Skin epidermis (tissue), 12 donors: ENCODE measurements around the gene RAPGEF4.
A peak's percentile ranks its signal among the peaks of the same experiment; 100 is the strongest.
"Not testable (repeated sequence)": the region's sequence is repeated elsewhere in the genome, so short reads cannot be mapped to it uniquely, and the experiment has no call there.

Source experiments
- H3K27ac ChIP-seq, 21 experiments: fragments of 200-600 bp; sonication (generic) in 11 of 21; one replicate each; pipeline ENCODE4 v1.5.0; 2020; ENCODE audit warnings: mild to moderate bottlenecking in 3 of 21, inconsistent platforms in 2 of 21, moderate library complexity in 2 of 21
- H3K4me3 ChIP-seq, 7 experiments: fragments of 200-600 bp; sonication (generic) in 2 of 7; one replicate each; pipeline ENCODE4 v1.5.0; 2020; ENCODE audit warnings: inconsistent platforms in 2 of 7, mild to moderate bottlenecking in 2 of 7, moderate library complexity in 1 of 7

RAPGEF4 gene

DNA sequence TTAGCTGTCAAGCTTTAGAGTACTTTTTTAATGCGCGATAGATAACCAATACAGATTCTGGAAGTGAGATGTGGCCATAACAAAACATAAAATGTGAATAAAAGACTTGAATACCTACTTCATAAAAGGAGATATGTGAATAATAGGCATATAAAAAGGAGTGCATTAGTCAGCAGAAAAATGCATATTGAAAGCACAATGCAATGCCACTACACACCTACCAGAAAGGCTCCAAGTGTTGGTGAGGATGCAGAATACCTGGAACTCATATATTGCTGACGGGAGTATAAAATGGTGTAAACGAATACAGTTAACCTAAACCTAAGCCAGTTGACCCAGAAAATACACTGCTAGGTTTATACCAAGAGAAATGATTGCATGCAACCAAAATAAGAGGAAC lies 10.9 kb upstream of the RAPGEF4 start:
- no peak overlapping the region for H3K4me3 ChIP-seq
- H3K27ac ChIP-seq, result no peak overlapping the region

DNA sequence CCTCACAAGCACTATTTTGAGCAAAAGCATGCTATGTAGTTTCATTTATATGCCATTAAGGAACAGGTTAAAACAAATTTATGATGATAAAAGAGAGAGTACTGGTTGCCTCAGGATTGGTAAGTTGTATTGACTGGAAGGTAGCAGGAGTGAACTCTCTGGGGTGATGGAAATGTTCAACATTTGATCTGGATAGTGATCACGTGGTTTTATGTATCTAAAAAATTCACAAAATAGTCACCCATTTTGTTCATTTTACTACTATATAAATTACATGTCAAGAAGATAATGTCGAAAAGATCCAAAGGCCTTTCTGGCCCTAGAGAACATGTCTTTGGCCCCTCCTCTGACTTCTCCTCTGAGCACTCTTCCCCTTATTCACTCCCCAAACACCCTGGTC lies 10.4 kb upstream of the RAPGEF4 start:
- Histone ChIP-seq H3K4me3 (no peak overlapping the region), H3K27ac (no peak overlapping the region)

DNA sequence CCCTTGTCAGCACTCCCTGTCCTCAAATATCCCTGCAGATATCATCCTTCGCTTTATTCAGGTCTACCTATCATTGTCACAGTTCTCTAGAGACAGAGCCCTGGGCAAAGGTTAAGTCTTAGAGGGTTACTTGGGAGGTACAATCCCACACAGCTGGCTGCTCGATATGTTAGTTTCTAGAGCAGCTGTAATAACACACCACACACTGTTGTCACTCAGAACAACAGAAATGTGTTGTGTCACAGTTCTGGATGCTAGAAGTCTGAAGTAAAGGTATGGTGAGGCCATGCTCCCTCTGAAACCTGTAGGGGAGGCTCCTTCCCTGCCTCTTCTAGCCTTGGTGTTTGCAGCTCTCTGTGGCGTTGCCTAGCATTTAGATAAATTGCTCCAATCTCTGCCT lies 9.9 kb upstream of the RAPGEF4 start:
- no peak overlapping the region for H3K27ac ChIP-seq
- H3K4me3 ChIP-seq, result no peak overlapping the region

DNA sequence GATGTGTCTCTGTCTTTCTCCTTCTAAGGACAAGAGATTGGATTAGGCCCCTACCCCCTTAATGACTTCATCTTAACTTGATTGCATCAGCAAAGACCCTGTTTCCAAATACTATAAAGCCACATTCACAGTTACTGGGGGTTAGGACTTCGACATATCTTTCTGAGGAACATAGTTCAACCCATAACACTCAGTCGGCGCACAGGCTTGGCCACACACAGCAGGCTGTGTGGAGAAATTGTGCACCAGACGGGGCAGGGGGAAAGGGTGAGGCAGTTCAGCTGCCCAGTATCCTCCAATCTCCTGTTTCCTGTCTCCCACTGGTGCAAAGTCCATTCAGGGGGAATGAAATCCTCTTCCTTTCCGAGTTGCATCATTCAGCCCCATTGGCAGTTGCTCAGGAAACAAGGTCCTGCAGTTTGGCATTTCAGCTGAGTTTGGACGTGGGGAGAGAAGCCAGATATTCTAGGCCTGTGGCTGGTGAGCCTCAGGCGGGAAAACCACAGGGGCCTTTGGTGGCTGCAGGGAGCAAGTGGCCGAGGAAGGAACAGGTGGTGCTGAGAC lies 9.4 kb upstream of the RAPGEF4 start:
- no peak overlapping the region for H3K27ac ChIP-seq

DNA sequence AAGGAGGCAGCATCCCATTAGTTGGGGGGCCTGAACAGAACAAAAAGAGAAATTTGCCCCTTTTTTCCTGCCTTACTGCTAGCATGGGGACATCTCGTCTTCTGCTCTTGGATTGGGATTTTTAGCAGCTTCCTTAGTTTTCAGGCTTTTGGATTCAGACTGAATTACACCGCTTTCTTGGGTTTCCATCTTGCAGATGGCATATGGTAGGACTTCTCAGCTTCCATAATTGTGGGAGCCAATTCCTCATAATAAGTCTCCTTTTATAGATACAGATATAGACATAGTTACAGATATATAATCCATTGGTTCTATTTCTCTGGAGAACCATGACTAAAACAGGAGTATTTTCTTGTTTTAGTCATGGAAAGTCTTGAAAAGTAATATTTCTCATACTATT lies 5.2 kb upstream of the RAPGEF4 start:
- no peak overlapping the region for H3K4me3 ChIP-seq
- no peak overlapping the region for H3K27ac ChIP-seq

More for the DNA sequence above, 9.4 kb upstream of the RAPGEF4 start:
- H3K4me3 ChIP-seq, result no peak overlapping the region

DNA sequence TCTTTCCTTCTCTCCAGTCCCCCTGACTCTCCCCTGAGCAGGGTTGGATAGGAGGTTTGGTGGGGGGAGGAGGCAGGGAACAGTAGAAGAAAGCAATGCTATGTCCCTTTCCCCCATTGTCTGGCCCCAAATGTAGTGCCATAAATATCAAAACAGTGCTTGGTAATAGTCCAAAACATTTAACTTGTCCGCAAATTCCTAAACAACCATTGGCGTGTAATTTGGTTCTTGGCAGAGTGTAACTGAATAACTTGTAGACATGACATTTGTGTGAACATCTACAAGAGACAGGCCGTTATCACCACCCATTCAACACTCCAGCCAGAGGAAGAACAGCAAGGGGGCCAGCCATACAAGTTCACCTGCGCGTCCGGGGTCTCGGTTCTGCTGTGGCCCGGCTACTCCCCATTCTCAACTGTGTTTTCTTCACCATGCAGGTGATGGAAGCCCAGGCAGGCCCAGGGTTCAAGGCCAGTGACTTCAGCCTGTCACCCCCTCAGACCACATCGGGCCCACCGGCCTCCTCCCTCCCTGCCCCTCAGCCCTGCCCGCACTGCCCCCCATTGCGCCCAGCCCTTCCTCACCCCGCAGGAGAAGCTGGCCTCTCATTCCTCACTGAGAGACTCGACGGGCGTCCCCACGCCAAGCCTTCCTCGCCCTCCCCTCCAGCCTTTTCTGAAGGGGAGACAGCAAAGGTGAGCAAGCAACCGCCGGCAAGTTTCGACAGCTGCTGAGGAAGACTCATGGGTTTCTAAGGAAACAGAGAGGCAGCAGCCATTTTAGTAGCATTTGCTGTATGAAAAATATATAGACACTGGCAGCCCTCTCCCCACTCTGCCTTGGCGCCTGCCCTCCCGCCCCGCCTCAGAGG lies 699 bp upstream of the RAPGEF4 start:
- Histone ChIP-seq H3K4me3 (peak overlapping the region; percentile 34 to 64 (median 47)), H3K27ac (peak overlapping the region in 17 of 21 experiments; percentile 9 to 81 (median 45))

DNA sequence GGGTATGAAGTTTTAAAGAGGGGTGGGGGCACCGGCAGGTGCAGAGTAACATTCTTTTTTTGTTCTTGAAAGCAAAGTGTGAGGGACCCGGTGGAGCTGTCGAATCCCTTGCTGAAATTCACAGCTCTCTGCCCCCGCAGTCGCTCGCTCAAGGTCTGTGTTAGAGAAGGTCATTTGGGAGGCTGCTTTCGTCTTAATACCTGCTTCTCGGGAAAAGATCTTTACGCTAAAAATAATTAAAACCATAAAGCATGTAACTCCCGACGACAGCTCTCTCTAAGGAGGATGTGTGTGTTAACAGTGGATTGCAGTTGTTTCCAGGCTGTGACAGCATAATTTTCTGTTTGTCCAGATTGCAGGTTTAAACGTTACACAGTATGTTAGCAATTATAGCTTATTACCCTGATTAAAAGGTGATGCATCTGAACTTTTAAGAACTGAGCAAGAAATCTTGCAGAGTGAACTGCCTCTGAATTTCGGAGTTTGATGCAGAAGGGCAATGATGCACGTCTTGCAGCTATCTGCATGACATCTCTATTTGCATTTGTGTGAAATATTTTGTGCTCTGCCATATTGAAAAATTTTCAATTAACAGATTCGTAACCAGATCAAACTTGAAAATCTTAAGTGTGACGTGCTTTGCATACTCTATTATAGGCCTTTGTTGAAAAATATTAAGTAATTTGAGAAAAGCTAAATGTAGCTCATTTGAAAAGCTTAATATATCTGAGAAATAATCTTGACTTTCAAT lies 954 bp downstream of the RAPGEF4 start:
- H3K27ac ChIP-seq, result peak overlapping the region in 5 of 21 experiments; percentile 36 to 81 (median 58)
- H3K4me3 ChIP-seq, result peak overlapping the region; percentile 34 to 64 (median 47)

DNA sequence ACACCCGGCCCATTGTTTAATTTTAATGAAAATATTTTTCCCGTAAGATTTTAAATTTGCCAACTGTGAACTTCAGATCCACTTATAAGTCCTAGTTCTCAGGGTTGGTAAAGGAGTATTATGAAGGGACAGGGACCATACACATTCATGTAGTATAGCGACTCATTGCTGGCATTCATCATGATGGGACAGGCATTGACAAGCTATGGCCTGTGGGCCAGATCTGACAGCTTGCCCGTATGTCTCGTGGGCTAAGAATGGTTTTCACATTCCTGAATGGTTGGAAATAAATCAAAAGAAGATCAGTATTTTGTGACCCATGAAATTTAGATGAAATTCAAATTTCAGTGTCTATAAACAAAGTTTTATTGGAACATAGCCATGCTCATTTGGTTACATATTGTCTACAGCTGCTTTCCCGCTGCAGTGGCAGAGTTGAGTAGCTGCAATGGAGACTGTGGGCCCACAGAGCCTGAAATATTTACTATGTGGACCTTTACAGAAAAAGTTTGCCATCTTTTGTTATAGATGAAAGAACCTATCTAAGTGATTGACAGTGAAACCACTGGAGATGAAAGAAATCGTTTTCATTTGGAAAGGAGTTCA lies 4.1 kb downstream of the RAPGEF4 start:
- Histone ChIP-seq H3K27ac (no peak overlapping the region), H3K4me3 (no peak overlapping the region)

DNA sequence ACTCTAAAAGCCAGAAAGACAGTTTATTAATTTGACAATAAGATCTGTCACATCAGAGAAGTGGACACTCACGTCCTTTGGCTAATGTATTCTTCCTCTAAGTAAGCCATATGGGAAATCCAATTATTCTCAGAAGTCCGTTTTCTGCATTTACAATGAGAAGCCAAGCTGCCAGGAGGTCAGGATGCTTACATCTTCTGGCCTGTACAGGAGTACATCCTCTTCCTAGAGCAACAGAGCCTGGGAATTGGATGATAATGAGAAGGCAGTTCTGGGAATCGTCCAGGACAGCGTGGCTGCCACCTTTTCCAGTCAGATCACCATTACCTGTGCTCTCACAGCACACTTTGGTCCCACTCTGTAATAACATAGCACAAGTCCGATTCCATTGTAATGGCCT lies 5.2 kb downstream of the RAPGEF4 start:
- no peak overlapping the region for H3K4me3 ChIP-seq
- no peak overlapping the region for H3K27ac ChIP-seq

DNA sequence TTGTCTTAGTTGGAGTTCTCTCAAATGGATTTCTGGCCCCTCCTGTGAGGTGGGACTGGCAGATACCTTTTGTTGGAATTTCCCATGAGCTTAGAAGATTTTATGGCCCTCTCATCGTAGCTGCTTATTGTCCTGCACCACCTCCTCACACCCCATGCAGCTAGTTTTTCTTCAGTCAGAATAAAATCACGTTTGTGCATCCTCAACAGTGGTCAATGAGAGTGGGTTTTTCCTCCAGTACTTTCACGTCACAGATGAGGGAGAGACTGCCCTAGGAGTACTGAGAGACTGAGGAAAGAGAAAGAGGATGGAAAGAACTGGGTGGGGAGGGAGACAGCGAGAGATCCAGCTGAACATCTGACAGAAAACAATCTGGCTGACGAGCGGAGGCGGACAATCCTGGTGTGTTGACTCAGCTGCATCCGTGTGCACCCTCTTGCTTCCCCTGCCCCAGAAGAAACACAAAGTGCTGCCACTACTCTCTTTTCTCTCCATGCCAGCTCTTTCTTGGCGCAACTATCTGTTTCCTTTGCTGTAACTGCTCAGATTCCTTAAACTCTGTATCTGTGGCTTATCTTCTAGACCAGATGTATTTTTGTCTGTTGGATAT lies 7.4 kb downstream of the RAPGEF4 start:
- Histone ChIP-seq H3K4me3 (no peak overlapping the region), H3K27ac (no peak overlapping the region)

DNA sequence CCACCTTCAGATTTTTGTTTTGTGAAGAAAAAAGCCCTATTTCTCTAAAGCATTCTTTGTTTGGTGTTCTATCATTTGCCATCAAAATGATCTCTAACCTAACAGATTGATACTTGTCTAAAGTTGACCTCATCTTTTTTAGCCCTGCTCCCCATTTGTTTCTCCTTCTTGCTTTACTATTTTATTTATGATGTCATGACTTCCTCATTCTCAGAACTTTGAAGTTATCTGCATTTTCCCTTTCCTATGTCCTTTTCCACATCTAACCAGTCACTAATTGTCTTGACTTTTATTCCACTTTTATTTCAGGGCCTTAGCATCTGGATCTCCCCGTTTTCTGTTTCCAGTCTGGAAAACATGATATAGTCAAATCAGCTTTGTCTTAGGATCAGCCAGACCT lies 8.3 kb downstream of the RAPGEF4 start:
- H3K27ac ChIP-seq, result no peak overlapping the region
- no peak overlapping the region for H3K4me3 ChIP-seq

DNA sequence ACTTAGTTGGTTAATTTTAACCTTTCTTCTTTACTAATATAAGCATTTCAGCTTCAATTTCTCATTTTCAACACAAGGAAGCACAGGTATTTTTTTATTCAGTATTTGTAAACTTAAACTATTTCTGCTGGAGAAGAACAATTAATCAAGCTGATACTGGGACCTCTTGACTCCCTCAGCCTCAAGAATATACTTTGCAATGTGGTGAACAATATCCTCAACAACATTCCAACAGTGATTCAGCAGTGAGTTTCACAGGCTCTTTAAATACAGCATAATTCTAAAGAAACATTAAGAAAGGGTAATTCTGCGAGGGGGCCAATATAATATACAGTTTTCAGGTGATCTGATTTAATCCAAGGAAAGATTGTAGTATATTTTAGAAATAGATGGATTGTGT lies 10.0 kb downstream of the RAPGEF4 start:
- H3K4me3 ChIP-seq, result no peak overlapping the region
- no peak overlapping the region for H3K27ac ChIP-seq

DNA sequence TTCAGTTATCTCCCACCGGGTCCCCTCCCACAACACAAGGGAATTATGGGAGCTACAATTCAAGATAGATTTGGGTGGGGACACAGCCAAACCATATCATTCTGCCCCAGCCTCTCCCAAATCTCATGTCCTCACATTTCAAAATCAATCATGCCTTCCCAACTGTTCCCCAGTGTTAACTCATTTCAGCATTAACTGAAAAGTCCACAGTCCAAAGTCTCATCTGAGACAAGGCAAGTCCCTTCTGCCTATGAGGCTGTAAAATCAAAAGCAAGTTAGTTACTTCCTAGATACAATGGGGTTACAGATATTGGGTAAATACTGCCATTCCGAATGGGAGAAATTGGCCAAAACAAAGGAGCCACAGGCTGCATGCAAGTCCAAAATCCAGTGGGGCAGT lies 12.9 kb downstream of the RAPGEF4 start:
- H3K27ac ChIP-seq, H3K4me3 ChIP-seq: not testable (repeated sequence)

DNA sequence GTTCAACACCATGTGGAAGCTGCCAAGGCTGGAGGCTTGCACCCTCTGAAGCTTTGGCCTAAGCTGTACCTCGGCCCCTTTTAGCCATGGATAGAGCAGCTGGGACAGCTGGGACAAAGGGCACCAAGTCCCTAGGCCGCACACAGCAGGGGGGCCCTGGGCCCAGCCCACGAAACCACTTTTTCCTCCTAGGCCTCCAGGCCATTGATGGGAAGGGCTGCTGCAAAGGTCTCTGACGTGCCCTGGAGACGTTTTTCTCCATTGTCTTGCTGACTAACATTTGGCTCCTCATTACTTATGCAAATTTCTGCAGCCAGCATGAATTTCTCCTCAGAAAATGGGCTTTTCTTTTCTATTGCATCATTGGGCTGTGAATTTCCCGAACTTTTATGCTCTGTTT lies 13.7 kb downstream of the RAPGEF4 start:
- no peak overlapping the region for H3K27ac ChIP-seq

DNA sequence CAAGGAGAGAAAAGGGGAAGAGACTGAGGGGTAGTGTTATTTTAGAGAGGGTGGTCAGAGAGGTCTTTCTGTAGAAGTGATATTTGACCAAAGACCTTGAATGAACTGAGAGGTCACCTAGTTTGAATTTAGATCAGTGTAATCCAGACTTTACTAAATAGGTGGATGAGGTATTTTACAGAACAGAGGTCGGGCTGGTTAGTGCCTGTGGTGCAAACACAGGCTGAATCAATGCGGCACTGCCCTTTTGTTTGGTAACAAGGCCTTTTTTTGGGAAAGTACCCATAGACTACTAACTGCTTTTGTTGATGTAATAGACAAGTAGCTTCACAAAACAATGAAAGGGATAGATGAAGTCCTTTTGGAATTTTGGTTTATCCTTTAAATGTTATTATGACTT lies 15.9 kb downstream of the RAPGEF4 start:
- Histone ChIP-seq H3K27ac (no peak overlapping the region), H3K4me3 (no peak overlapping the region)

More for the DNA sequence above, 13.7 kb downstream of the RAPGEF4 start:
- no peak overlapping the region for H3K4me3 ChIP-seq

DNA sequence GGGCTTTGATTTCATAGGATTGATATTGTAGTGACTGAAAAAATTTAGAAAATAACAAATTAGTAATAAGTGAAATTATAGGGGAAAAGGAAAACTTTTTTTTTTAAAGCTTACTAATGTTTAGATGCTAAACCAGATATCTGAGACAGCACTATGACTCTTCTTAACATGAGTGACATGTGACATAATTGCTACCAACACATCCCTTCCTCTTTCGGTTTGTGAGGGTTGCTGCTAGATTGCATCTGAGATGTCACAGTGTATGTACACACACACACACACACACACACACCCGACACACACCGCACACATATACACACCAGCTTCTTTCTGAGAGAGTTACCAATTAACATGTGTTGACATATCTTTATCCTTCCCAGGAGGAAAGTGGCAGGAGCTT lies 18.0 kb downstream of the RAPGEF4 start:
- Histone ChIP-seq H3K27ac (no peak overlapping the region), H3K4me3 (no peak overlapping the region)

DNA sequence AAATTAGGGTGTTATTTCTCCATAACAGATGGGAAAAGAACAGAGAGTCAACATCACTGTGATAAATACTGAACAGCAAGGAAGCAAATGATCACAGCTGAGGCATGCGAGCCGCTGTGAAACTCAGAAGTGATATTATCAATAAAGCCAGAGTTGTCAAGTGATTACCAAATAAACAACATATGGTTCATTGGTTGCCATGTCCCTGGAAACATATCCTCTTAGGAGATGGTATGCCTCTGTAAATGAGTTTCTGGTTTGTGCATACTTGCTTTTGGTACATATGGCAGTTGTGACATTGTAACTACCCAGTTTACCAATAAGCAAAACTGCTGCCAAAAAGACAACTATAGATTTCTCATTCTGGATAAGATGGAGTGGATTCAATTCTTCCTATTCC lies 23.8 kb downstream of the RAPGEF4 start:
- Histone ChIP-seq H3K4me3 (no peak overlapping the region), H3K27ac (no peak overlapping the region)

DNA sequence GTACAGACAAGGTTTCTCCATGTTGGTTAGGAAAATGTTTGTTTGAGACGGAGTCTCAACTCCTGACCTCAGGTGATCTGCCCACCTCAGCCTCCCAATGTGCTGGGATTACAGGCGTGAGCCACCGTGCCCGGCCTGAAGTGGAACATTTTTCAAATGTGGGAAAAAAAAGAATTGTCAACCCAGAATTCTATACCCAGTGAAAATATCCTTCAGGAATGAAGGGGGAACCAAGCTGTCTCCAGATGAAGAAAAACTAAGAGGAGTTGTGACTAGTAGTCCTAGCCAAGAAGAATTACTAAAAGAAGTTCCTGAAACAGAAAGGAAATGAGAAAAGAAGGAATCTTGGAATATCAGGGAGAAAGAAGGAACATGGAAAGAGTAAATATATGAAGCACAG lies 25.7 kb downstream of the RAPGEF4 start:
- Histone ChIP-seq H3K4me3 (no peak overlapping the region), H3K27ac (no peak overlapping the region)

DNA sequence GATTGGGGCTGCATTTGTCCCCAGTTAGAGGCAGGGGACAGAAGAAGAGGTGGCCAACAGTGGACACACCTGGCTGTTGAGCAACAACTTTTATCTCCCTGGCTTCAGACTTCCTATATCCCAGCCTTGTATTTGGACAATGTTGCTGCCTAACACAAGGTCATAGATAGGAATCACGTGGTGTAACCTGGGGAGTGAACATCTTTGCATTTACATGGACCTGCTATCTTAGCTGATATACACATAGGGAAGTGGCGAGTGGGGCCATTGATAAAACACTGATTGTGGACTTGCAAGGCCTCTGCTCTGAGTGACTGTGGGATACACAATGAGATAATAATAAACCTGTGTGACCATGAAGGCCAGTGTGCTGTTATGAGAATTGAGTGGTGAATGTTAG lies 26.9 kb downstream of the RAPGEF4 start:
- Histone ChIP-seq H3K4me3 (no peak overlapping the region), H3K27ac (no peak overlapping the region)

DNA sequence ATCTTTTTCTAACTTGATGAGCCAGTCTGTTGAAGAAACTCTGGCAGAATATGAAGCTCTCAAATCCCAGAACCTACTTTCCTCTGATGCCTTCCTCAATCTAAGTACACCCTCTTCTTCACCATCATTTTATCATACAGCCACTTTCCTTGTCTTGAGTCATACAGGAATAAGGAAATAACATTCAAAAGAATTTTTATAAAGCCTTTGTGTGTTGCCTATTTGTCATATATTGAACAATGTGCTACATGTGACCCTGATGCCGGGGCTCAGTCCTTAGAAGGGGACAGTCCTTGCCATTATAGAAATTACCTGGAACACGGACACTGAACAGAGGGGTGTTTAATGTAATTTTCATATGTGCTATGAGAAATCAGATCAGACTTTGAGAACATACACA lies 27.4 kb downstream of the RAPGEF4 start:
- Histone ChIP-seq H3K4me3 (no peak overlapping the region), H3K27ac (no peak overlapping the region)
